Ovary (tissue), 3 donors: ENCODE data around the gene CMPK2.

Source experiments
- CTCF ChIP-seq, 3 donors: fragments of 450-650 bp in 2 of 3; fragments of 200-600 bp in 1 of 3; IDR thresholded peaks; one replicate each; pipeline versions ENCODE4 v1.5.1 to v1.8.0; 2016 to 2022; ENCODE audit warnings: antibody characterized with exemption in 3 of 3, mild to moderate bottlenecking in 1 of 3
- EP300 ChIP-seq: sonication (generic); formaldehyde crosslinking; IDR thresholded peaks from one replicate; pipeline ENCODE4 v1.6.1; 2017; ENCODE audit warnings: antibody characterized with exemption
- donor health status: DM: no; HTN: no; CAD: no.

- TF ChIP-seq CTCF (IDR thresholded peaks at IDR 0.05) (no peak), EP300 (no peak)
Observed at GRCh38 chr2:6831229-6831628, 34.5 kb downstream of the CMPK2 start.
